Spleen (tissue), 13 donors: Measurements from ENCODE around the gene CD58. TPM values are rescaled to one million over a fixed set of nuclear protein-coding genes. Genes with fewer than 3 reads are reported as not detected.
"Not testable (repeated sequence)": the region's sequence is repeated elsewhere in the genome, so short reads cannot be mapped to it uniquely, and the experiment has no call there.

ENCODE experiments used
- DNase-seq: peaks from one replicate; pipeline ENCODE4 v3.0.0-alpha.2; 2020
- H3K27ac ChIP-seq, 8 donors: fragments of 200-600 bp; sonication (generic) in 7 of 8; 1 replicate in 4 of 8; 2 replicates in 4 of 8; pipeline versions ENCODE4 v1.5.0 to v1.8.0; 2016 to 2021; ENCODE audit warnings: inconsistent platforms in 4 of 8, mild to moderate bottlenecking in 4 of 8, moderate library complexity in 1 of 8
- H3K27me3 ChIP-seq, 7 donors: fragments of 200-600 bp; sonication (generic) in 6 of 7; replicated peaks in 1 of 7; 1 replicate in 4 of 7; 2 replicates in 3 of 7; pipeline versions ENCODE4 v1.5.0 to v1.8.0; 2016 to 2021; ENCODE audit warnings: inconsistent platforms in 3 of 7, mild to moderate bottlenecking in 1 of 7
- H3K36me3 ChIP-seq, 6 donors: fragments of 200-600 bp; sonication (generic) in 5 of 6; 1 replicate in 4 of 6; 2 replicates in 2 of 6; pipeline versions ENCODE4 v1.5.0 to v1.8.0; 2016 to 2021; ENCODE audit warnings: inconsistent platforms in 2 of 6
- H3K4me1 ChIP-seq, 6 donors: fragments of 200-600 bp; sonication (generic) in 5 of 6; 1 replicate in 3 of 6; 2 replicates in 3 of 6; pipeline versions ENCODE4 v1.5.0 to v1.8.0; 2016 to 2021; ENCODE audit warnings: inconsistent platforms in 3 of 6
- H3K4me3 ChIP-seq, 8 donors: fragments of 200-600 bp; sonication (generic) in 7 of 8; 1 replicate in 4 of 8; 2 replicates in 4 of 8; pipeline versions ENCODE4 v1.5.0 to v1.8.0; 2016 to 2021; ENCODE audit warnings: inconsistent platforms in 4 of 8, mild to moderate bottlenecking in 4 of 8, moderate library complexity in 2 of 8
- H3K9me3 ChIP-seq, 8 donors: fragments of 200-600 bp; sonication (generic) in 7 of 8; 1 replicate in 4 of 8; 2 replicates in 4 of 8; pipeline versions ENCODE4 v1.5.0 to v1.8.0; 2016 to 2021; ENCODE audit warnings: inconsistent platforms in 4 of 8
- POLR2A ChIP-seq, 3 donors: fragments of 450-650 bp; IDR thresholded peaks; one replicate each; pipeline ENCODE4 v1.5.1; 2017; ENCODE audit warnings: antibody characterized with exemption in 3 of 3, mild to moderate bottlenecking in 1 of 3
- POLR2AphosphoS5 ChIP-seq, 3 donors: sonication (generic); formaldehyde crosslinking; IDR thresholded peaks; one replicate each; pipeline ENCODE4 v1.5.1; 2017; ENCODE audit warnings: antibody characterized with exemption in 3 of 3
- WGBS, 5 donors: extraction: QIAGEN DNeasy Blood & Tissue Kit in 3 of 5; methylation state at CpG; one replicate each; pipeline versions ENCODE4 v1.1.5 to v1.1.7; 2013 to 2018; 5-methylcytosine and 5-hydroxymethylcytosine counted together
- intact Hi-C: fragments of 100-400 bp; cut with DNase I; formaldehyde crosslinking; loops from one replicate; pipeline ENCODE4 v1.15.0; 2023; ENCODE audit warnings: low total_unique reads
- long read RNA-seq, 2 donors: transcript quantifications; one replicate each; lab custom pipeline, GENCODE V29; 2026
- polyA plus RNA-seq, 3 donors: library from polyadenylated mRNA; stranded (reverse); fragments of 200-250 nt; gene quantifications; one replicate each; pipeline ENCODE4 v1.2.1, GENCODE V29; 2013
- total RNA-seq, 7 donors: library from RNA; depleted of rRNA in 3 of 7; stranded (reverse); fragments of >200 nt in 3 of 7; fragmentation: NEBNext Ultra II Directional in 4 of 7; extraction: Animal tissue kit (Norgen Biotek cat#: 25700) in 4 of 7; gene quantifications; one replicate each; pipeline versions ENCODE4 v1.1.0 to v1.2.1, GENCODE V29; 2016 to 2021
- TF ChIP-seq, protein P1 (sequence below), 11 experiments: fragments of 200-600 bp in 7 of 11; fragments of 450-650 bp in 4 of 11; sonication (generic) in 4 of 11; IDR thresholded peaks in 8 of 11; conservative IDR thresholded peaks in 3 of 11; 1 replicate in 7 of 11; 2 replicates in 4 of 11; pipeline versions ENCODE4 v1.4.0 to v1.8.0; 2016 to 2021; ENCODE audit warnings: antibody characterized with exemption in 11 of 11, inconsistent platforms in 4 of 11, mild to moderate bottlenecking in 1 of 11
- donor health status: healthy with polysubstance abuse.
- donor health status: DM: no; HTN: no; CAD: no; lungs with moderate emphysema.
- donor health status: DM: no; HTN: no; CAD: no.
- donor health status: Bipolar disorder and iron deficiency.
- donor health status: healthy.
- donor health status: DM: no; HTN: no; CAD: no.
- donor health status: DM: yes; HTN: yes; CAD: no.

Gene CD58, protein sequence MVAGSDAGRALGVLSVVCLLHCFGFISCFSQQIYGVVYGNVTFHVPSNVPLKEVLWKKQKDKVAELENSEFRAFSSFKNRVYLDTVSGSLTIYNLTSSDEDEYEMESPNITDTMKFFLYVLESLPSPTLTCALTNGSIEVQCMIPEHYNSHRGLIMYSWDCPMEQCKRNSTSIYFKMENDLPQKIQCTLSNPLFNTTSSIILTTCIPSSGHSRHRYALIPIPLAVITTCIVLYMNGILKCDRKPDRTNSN
- total RNA-seq (10 to 100 TPM; 25.5 to 52.1 (median 36.2) TPM), polyA plus RNA-seq (10 to 100 TPM in 2 of 3 donors, 1 to 10 TPM in 1; 9.7 to 17.2 (median 17.0) TPM)
- long read RNA-seq, donor 1, transcript CD58-204 (6 exons, 874 nt): minor isoform, 5 of 27 reads
- long read RNA-seq, donor 1, transcript CD58-202 (6 exons, 1,098 nt): major isoform, 17 of 27 reads
- long read RNA-seq, donor 1, partial matches to known transcripts: 0 of 27 reads
- long read RNA-seq, donor 1, other reads (novel, unspliced or antisense): 0 of 27 reads
- long read RNA-seq, donor 2, transcript CD58-201 (4 exons, 892 nt): minor isoform, 5 of 34 reads
- long read RNA-seq, donor 2, transcript CD58-202 (6 exons, 1,098 nt): major isoform, 18 of 34 reads
- long read RNA-seq, donor 2, partial matches to known transcripts: 8 of 34 reads
- long read RNA-seq, donor 2, other reads (novel, unspliced or antisense): 0 of 34 reads

DNA sequence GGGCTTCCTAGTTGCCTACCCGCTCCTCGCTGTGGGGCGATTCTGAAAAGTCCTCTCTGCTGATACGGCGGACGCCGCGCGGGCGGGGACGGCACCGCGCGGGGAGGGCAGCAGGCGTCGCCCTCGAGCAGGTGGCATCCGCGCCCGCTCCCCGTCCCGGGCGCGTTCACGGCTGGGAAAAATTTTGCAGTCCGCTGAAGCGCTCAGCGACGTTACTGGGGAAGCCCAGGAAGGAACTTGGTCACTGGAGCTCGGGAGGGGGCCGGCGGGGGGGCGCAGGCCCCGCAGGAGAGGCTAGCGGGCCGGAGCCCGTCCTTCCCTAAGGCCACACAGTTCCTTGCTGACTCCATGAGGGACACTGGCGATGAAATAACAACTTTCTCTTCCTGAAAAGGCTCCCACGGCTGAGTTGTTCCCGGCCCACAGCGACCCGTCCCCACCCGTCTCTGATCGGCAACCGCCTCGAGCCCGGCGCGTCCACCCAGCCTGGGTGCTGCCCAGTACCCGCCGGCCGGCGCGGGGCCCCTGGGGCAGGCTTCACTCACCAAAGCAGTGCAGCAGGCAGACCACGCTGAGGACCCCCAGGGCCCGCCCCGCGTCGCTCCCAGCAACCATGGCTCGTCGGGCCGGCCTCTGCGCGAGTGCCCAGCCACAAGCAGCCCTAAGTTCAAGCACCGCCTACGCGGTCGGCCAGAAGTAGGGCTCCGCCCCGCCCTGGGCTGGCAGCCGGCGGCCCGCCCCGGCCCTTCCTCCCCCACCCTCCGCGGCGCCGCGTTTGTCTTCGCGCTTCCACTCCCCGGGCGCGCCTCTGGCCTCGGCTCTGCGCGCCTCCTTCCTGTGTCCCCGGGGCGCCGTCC lies at the start of gene CD58:
Gene CD58, minus strand, starts transcription at position 669 of the 857 bp plus-strand sequence. Its CDS starts 54 bp downstream, at position 615.
- peak within 1 kb of the TSS; percentile 67 to 95 (median 78) for H3K4me3 ChIP-seq
- TF ChIP-seq POLR2A (IDR thresholded peaks at IDR 0.05) (peak in 2 of 3 donors; percentile 51 to 79), POLR2AphosphoS5 (IDR thresholded peaks at IDR 0.05) (peak; percentile 87 to 92 (median 91))
- TF ChIP-seq, protein P1, sequence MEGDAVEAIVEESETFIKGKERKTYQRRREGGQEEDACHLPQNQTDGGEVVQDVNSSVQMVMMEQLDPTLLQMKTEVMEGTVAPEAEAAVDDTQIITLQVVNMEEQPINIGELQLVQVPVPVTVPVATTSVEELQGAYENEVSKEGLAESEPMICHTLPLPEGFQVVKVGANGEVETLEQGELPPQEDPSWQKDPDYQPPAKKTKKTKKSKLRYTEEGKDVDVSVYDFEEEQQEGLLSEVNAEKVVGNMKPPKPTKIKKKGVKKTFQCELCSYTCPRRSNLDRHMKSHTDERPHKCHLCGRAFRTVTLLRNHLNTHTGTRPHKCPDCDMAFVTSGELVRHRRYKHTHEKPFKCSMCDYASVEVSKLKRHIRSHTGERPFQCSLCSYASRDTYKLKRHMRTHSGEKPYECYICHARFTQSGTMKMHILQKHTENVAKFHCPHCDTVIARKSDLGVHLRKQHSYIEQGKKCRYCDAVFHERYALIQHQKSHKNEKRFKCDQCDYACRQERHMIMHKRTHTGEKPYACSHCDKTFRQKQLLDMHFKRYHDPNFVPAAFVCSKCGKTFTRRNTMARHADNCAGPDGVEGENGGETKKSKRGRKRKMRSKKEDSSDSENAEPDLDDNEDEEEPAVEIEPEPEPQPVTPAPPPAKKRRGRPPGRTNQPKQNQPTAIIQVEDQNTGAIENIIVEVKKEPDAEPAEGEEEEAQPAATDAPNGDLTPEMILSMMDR (IDR thresholded peaks at IDR 0.05 in 8 of 11, conservative IDR thresholded peaks at IDR 0.05 in 3 of 11): peak in 10 of 11 experiments; percentile 54 to 92 (median 81)
- H3K27ac ChIP-seq: peak within 1 kb of the TSS; percentile 92 to 99 (median 96)
- peak; percentile 99 for DNase-seq
- H3K9me3 ChIP-seq: no peaks in the 10 kb centered on the region
- no peaks in the 10 kb centered on the region for H3K36me3 ChIP-seq
- H3K4me1 ChIP-seq: peaks cover 22 to 87% (median 64%) of the 10 kb centered on the region in 6 donors
- no peaks in the 10 kb centered on the region for H3K27me3 ChIP-seq
- intact Hi-C loops: loop anchor here (10.0 kb wide), 1 partner anchor 56 kb away; no protein-coding TSS in a partner anchor
- 0 to 1% (median 1%) methylated on average over 33 to 90 of the region's 90 CpGs for WGBS, 5 donors

DNA sequence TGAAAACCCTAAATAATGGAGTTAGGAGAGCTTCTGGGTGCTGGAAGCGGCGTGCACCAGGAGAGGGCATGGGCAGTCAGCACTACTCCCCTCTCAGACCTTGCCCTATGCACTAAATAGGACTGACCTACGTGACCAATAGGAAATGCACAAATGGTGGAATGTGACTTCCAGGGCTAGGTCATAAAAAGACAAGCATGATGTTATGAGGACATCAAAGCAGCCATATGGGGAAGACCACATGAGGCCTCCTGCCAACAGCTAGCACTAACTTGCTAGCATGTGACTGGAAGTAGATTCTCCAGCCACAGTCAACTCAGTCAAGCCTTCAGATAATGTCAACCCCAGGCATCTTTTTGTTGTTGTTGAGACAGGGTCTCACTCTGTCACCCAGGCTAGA lies 49.6 kb upstream of the CD58 start:
- DNase-seq, H3K27me3 ChIP-seq, H3K27ac ChIP-seq, H3K4me3 ChIP-seq, H3K4me1 ChIP-seq, H3K36me3 ChIP-seq, intact Hi-C loops, H3K9me3 ChIP-seq: not testable (repeated sequence)
- WGBS, 5 donors: 84 to 95% (median 93%) methylated on average over 3 of the region's 3 CpGs

DNA sequence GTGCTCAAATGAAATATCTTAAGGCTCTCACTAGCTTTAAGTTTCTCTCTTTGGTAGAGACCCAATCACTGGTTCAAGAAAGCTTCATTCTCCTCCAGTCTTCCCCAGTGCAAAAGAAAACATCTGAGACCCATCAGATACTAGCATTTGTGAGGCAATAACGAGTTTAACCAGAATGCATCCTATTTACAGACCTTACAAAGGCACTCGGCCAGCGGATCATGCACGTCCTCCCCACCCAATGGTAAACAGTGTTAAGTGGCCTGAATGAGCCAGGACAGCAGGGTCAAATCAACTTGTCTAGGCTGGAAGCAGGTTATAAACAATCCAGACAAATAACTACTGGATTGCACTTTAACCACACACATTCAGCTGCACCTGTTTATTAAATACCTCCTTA lies 48.3 kb upstream of the CD58 start:
- H3K4me1 ChIP-seq, H3K9me3 ChIP-seq, H3K4me3 ChIP-seq, H3K27me3 ChIP-seq, H3K27ac ChIP-seq, H3K36me3 ChIP-seq, DNase-seq, intact Hi-C loops: not testable (repeated sequence)
- 57 to 74% (median 70%) methylated on average over 4 of the region's 4 CpGs for WGBS, 5 donors

DNA sequence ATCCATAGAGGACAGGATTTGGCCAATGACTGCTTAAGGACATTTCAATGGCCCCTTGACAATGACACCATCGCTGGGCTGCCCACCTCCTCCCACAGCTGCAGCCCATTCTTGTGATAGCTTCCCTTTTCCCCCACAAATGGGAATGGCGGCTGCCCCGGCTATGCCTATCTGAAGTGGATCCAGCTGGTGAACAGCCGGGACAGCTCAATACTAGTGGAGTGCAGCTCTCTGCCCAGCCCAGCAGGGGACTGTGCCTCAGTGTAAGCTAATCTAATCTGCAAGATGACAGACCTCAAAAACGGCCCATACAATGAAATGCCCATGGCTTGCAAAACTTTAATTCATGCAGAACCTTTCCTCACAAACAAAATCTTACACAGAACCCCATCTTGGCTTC lies 47.0 kb upstream of the CD58 start:
- TF ChIP-seq POLR2AphosphoS5 (IDR thresholded peaks at IDR 0.05): peak in 1 of 3 donors; percentile 62
- H3K4me3 ChIP-seq, intact Hi-C loops, H3K9me3 ChIP-seq, H3K27ac ChIP-seq, H3K36me3 ChIP-seq, H3K4me1 ChIP-seq, DNase-seq, H3K27me3 ChIP-seq: not testable (repeated sequence)
- WGBS, 5 donors: 63 to 93% (median 79%) methylated on average over 5 of the region's 5 CpGs

DNA sequence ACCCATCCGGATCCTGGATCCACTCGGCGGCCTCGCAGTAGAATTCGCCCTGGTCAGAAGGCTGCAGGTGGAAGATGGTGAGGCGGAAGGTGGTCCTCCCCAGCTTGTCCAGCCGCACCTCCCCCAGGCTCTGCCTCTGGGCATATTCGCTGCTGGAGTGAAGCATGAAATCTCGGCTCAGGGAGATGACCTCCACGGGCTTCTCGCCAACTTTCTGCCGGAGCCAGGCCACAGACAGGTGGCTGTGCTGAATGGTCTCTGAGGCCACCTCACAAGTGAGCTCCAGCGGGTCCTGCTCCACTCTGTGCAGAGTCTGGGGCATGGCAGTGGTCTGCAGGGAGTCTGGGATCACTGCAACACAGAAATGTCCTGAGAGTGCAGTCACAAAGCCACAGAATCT lies 43.0 kb upstream of the CD58 start:
- H3K9me3 ChIP-seq, H3K27ac ChIP-seq, intact Hi-C loops, H3K4me3 ChIP-seq, H3K36me3 ChIP-seq, DNase-seq, H3K4me1 ChIP-seq, H3K27me3 ChIP-seq: not testable (repeated sequence)
- 90 to 95% (median 93%) methylated on average over 9 to 13 of the region's 13 CpGs for WGBS, 5 donors

DNA sequence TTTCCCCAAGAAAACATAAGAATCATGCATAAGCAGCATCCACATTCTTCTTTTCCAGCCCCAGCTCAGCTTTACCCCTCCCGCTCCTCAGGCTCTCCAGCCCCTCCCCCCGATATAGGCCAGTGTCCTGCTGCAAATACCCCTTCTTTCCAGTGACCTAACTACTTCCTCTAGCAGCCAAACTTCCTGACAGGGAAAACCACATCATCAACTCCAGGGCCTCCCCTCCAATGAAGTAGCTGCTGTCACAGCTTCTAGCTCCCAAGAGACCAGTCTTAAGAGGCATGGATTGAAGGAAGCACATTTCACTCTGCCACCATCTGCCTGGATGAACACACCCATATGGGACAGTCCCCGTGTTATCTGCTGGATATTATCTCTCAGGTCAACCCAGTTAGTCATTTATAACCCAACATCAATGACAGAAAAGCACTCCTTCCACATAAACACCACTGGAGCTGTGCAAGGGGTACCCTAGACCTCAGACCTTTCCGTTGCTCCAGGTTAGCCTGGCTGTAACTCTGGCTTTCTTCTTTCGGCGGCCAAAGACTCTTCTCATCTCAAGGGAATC lies 39.1 kb upstream of the CD58 start:
- peaks cover 0 to 16% (median 0%) of the 10 kb centered on the region in 6 donors for H3K4me1 ChIP-seq
- H3K27ac ChIP-seq, H3K9me3 ChIP-seq, DNase-seq, H3K36me3 ChIP-seq, intact Hi-C loops, H3K27me3 ChIP-seq, H3K4me3 ChIP-seq: not testable (repeated sequence)
- WGBS, 5 donors: 63 to 72% (median 67%) methylated on average over 6 of the region's 6 CpGs

DNA sequence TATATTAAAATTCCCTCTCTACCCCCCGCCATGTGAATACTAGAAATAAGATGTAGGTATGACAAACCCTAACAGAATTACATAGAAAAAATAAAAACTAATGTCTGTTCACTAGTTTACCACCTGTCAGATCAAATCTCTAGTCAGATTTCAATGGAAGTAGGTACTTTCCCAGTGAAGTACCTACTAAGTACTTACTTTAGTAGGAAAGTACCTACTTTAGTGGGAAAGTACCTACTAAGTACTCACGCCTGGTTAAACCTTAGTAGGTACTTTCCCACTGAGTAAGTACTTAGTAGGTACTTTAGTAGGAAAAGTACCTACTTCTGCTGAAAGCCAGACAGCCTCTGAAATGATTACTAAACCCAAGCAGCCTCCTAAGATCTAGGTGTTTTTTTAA lies 38.0 kb upstream of the CD58 start:
- intact Hi-C loops, H3K27me3 ChIP-seq, H3K36me3 ChIP-seq, DNase-seq, H3K9me3 ChIP-seq, H3K27ac ChIP-seq, H3K4me3 ChIP-seq: not testable (repeated sequence)
- peaks cover 0 to 16% (median 0%) of the 10 kb centered on the region in 6 donors for H3K4me1 ChIP-seq
- 66 to 75% (median 71%) methylated on average over 2 of the region's 2 CpGs for WGBS, 5 donors

DNA sequence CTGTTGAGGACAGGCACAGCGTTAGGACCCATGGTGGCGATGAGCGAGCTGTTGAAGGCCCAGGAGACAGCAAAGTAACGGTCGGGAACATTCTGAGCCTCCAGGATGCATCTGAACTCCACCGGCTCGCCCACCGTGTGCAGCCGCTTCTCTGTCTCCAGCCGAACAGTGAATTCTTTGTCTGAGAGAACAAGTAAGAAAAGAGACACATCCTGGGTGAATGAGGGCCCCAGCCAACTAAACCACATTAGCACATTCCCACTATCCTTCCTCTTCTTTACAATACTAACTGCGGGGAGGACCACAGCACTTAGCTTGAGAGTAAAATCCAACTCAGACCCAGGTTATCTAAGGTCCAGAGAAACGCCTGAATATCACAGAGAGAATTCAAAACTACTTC lies 37.3 kb upstream of the CD58 start:
- intact Hi-C loops, H3K4me3 ChIP-seq, H3K36me3 ChIP-seq, H3K9me3 ChIP-seq, H3K27ac ChIP-seq, DNase-seq, H3K27me3 ChIP-seq: not testable (repeated sequence)
- WGBS, 5 donors: 73 to 96% (median 86%) methylated on average over 8 to 12 of the region's 12 CpGs
- peaks cover 0 to 16% (median 0%) of the 10 kb centered on the region in 6 donors for H3K4me1 ChIP-seq

DNA sequence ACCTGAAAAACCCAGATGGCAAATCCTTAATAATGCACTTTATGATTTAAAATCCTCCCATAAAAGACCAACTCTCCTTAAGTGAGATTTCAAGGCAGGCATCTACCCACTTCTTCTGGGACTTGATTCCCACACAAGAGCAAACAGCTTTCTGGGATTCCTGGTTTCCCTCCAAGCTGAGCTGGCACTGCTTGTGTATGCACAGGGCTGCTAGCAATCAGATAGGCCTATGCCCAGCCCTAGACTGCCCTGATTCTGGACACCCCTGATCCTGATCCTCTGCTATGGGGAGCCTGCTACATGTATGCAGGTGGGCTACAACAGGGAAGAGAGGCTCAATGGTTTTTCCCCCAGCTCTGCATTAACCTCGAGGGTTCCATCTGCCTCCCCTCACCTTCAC lies 36.6 kb upstream of the CD58 start:
- WGBS, 5 donors: 67 to 89% (median 82%) methylated on average over 1 of the region's 1 CpG
- intact Hi-C loops, H3K4me3 ChIP-seq: not testable (repeated sequence)

More for the DNA sequence above, 36.6 kb upstream of the CD58 start:
- H3K36me3 ChIP-seq, H3K9me3 ChIP-seq, DNase-seq, H3K27me3 ChIP-seq, H3K27ac ChIP-seq: not testable (repeated sequence)
- H3K4me1 ChIP-seq: peaks cover 0 to 17% (median 0%) of the 10 kb centered on the region in 6 donors
